ENCODE measurements around the gene TGFA.
"Not testable (repeated sequence)": the region's sequence is repeated elsewhere in the genome, so short reads cannot be mapped to it uniquely, and the experiment has no call there.

The TGFA gene

DNA sequence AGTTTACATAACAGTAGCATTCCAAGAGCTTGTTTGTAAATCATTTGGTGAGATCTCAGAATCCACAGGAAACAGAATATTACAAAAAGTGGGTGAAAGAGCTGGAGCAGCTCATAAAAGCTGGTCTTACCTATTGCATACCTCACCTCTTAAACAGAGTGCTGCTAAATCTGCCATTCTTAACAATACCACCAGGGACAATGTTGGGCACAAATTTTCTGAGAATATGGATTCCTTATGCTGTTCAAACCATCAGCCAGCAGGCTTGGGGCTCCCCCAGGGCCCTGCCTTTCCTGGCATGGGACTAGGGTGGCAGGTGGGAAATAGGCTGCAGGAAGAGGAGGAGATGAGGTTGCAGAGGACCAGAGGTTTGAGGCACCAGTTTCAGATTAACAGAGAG, 55.6 kb downstream of the TGFA start:
- DNase-seq = no peak

DNA sequence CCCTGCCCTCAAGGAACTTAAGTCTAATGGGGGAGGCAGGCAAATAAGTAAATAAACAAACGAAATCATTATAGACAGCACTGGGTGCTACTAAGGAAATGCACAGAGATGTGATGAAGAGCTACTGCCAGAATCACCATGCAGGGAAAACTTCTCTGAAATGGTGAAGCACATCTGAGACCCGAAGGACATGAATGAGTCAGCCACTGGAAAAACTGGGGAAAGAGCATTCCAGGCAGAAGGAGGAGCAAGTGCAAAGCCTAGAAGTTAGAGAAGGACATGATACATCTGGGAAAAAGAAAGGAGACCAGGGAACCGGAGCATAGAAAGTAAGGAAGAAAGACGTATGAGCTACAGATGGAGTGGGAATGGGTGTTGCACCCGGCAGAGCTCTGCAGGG, 56.8 kb downstream of the TGFA start:
- DNase-seq = no peak

GRCh38 chr2:70494293-70494886, 59.2 kb downstream of the TGFA start:
- DNase-seq = no peak

DNA sequence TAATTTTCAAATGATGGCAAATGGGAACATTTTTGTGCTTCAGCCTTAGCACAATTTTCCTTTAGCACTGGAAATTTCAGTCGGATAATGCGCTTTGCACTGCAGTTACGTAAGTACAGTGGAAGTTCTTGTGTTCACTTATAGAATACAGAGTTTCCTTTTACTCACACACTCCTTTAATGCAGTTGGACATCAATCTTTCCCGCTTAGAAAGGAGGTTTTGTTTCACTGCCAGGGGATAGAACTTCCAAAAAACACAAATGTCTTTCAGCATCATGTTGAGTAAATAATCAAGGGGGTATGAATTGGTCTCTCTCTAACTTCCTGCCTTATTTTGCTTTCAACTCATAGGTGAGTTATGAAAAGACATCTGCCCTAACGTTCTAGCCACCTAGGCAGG, 63.2 kb downstream of the TGFA start:
- no peak for DNase-seq

GRCh38 chr2:70489165-70489564, 64.5 kb downstream of the TGFA start:
- DNase-seq = no peak

DNA sequence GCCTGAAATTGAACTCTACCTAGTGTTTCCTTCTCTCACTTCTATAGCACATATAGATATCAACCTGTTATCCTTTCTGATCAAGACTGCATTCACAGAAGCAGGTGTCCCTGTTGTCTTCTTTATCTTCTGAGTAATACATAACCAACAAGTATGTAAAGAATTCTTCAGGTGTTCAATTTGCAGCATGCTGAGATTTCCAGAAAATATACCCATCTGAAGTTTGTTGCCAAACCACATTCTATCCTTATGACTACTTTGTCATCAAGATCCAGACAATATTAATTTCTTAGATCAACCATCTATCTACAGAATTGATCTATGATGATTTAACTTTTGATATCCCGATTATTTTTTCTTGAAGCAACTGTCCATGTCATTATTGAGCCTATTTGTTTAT, 69.5 kb downstream of the TGFA start:
- no peak for DNase-seq

- DNase-seq = no peak
Observed at GRCh38 chr2:70482401-70482800, 71.2 kb downstream of the TGFA start.

DNA sequence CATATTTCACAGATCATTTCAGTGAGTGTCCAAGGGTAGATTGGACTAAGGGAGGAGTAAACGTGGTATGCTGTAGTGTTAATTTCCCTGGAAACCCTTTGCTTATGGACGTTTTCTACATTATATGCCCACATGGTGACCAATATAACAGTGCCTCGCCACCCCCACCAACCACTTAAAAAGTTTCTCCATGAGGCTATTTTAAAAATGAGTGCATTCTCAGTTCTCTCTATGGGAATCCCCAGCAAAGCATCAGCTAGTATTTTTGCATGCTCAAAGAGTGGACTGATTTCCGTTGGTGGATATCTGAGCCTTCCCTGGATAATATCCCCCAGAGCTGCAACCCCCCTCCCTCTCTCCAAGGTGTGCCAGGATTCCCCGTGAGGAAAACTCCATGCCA, 73.2 kb downstream of the TGFA start:
- DNase-seq = no peak

DNA sequence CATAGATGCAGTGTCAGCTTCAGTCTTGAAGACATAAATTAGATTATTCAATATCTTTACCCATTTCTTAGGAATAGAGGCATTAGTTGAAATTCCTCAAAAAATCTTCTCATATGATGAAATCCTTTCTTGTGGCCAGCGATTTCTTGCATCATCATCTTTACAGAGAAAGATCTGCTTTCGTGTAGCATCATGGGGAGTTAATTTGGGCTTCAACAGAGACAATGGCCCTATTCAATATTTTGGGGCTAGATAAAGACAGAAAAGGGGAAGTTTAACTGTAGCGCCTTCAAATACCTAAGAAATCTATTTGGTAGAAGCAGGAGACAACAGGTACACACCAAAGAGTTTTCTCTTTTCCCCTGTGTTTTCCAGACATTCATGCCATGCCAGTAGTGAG, 73.8 kb downstream of the TGFA start:
- no peak for DNase-seq

- DNase-seq = no peak
Observed at GRCh38 chr2:70477441-70477844, 76.2 kb downstream of the TGFA start.

DNA sequence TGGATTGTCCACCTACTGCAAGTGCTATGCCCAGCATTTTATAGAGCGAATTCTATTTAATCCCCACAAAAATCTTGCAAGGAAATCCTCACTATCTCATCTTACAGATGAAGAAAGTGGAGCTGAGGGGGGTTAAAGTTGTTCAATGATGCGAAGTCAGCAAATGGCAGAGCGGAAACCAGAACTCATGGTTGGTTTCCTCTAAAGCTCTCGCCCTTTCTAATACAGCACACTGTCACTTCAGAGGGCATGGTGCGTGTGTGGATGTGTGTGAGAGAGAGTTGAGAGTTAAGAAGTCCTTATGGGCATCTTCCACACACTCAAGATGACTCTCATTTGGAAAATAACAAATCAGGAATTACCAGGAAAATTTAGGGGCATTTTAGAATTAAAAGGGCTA, 78.4 kb downstream of the TGFA start:
- no peak for DNase-seq

GRCh38 chr2:70474256-70474848, 79.3 kb downstream of the TGFA start:
- no peak for DNase-seq

DNA sequence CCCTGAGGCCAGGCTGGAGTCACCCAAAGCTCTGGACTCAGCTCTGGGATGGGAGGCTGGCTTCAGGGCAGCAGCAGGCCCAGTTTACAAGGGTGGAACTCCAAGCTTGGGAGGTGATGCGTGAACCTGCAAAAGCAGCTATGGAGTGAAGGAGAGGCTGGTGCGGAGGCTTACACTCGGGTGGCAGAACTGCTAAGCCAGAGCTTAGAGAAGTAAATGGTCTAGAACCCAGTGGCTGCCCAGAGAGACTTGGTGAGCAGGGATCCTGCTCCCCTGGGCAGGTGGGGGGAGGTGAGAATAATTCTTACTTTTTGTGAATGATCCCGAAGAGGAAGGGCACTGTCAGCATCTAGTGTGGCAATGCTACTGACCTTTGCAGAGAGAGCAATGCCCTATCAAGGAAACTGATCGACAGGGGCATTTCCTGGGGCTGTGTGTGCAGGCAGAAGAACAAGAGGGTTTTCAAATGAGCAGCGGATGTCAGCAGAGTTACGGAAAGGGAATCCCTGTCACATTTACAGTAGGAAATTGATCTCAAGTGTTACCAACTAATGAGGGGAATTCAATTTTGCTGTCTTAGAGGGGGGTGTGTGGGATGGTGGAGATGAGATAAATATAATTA, 80.4 kb downstream of the TGFA start:
- no peak for DNase-seq

GRCh38 chr2:70472221-70472890, 81.3 kb downstream of the TGFA start:
- no peak for DNase-seq

GRCh38 chr2:70471129-70471528, 82.5 kb downstream of the TGFA start:
- DNase-seq = peak in 1 of 14 donors; percentile 25

- DNase-seq = no peak
Observed at GRCh38 chr2:70469961-70470360, 83.7 kb downstream of the TGFA start.

DNA sequence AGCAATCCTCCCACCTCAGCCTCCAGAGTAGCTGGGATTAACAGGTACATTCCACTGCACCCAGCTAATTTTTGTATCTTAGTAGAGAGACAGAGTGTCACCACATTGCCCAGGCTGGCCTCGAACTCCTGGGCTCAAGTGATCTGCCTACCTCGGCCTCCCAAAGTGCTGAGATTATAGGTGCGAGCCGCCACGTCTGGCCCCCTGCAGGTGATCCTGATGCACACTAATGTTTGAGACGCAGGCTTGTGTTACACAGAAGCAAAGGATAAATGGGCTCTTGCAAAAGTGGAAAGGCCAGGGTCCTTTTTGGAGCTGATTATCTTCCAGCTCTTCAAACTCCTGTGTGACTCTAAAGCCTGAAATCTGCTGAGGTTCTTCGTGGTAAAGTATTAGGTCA, 84.2 kb downstream of the TGFA start:
- DNase-seq = no peak

DNA sequence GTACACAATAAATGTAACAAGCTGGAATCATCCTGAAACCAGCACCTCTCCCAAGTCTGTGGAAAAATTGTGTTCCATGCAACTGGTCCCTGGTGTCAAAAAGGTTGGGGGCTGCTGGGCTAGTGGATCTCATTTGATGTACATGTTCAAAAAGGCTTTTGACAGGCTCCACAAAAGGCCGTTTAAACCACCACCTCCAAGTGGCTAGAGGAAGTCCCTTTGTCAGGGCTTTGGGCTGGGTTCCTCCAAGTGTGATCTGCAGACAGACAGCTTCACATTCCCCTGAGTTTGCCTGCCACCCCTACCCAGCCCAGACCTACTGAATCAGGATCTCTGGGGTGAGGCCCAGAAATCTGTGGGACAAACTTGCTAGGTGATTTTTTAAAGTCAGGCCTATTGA, 84.7 kb downstream of the TGFA start:
- DNase-seq = no peak

DNA sequence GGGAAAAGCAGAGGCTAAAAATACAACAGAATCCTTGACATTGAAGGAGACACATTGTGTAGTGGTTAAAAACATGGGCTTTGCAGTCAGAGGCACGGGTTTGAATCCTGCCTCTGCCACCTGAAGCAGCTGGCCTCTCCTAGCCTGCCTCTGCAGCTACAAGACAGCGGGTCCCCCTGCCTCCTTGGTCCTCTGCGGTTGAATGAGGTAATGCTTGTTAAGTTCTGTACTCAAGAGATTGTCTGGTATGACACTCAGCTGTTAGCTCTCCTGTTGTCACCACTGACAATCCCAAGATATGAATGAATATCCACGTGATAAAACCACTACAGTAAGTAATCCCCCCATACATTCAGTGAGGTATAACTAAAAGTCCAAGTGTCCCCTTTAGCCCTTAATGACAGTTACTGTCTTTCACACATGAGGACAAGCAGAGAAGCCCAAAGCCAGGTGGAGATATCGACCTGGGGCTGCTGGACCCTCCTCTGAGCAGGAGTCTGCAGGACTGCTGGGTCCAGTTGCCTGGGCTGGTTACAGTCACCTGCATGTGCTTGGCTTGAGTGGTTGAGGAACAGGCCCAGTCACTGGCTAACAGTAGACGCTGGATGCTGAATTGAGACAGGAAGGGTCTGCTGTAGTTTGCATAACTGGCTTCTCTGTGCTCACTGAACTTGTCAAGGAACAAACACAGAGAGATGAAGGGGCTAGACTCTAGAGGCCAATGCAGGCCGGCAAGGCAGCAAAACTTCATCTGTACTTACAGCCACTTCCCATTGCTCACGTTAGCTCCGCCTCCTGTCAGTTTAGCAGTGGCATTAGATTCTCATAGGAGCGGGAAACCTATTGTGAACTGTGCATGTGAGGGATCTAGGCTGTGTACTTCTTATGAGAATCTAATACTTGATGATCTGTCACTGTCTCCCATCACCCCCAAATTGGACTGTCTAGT, 85.5 kb downstream of the TGFA start:
- no peak for DNase-seq

GRCh38 chr2:70467237-70467636, 86.4 kb downstream of the TGFA start:
- DNase-seq = no peak

GRCh38 chr2:70466647-70467046, 87.0 kb downstream of the TGFA start:
- not testable (repeated sequence) for DNase-seq

DNA sequence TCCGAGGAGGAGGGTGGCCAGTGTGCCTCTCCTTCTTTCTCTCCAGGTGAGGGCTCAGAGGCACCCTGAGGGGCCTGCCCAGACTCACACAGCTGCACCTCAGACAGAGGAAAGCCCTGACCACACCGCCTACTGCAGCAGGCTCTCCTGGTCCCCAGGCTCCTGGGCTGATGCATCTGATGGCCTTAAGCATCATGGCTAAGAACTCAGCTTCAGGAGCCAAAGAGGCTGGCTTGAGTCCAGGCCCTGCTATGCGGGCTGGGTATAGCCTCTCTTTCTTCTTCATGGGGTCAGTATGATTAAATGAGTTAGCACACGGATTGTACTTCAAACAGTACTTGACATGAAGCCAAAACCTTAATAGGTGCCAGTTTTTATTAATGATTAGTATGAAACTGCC, 89.6 kb downstream of the TGFA start:
- no peak for DNase-seq

DNA sequence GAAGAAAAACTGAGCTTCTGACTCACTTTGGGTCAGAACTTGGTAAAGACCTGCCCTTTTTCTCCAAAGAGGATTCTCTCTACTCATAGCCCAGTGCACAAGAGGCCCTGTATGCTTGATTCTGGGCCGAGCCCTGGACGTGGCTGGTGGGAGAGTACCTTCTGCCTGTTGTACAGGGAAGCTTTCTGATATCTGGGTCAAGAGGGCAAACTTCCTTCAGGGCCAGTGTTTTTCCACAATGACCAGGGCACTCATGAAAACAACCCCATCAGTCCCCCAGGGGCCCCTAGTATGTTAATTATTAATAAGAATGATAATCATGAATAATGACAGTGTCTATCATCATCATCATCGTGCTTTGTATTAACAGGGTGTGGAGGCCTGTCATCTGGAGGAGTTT, 90.0 kb downstream of the TGFA start:
- no peak for DNase-seq

All from C1 segment of cervical spinal cord (tissue), 14 donors.